Activated naive CD4-positive, alpha-beta T cell treated with anti-CD3 and anti-CD28 coated beads for 36 hours (primary cell): ENCODE results near the gene ATP6V1C2. TPM values are rescaled to one million over a fixed set of nuclear protein-coding genes. Genes with fewer than 3 reads are reported as not detected.
"Not testable (repeated sequence)": the region's sequence is repeated elsewhere in the genome, so short reads cannot be mapped to it uniquely, and the experiment has no call there.

Experiments used
- CTCF ChIA-PET: fragments of 350-600 bp; sonication (Branson Sonifier 250); formaldehyde crosslinking; loops from one replicate; lab custom pipeline; 2021; ENCODE audit warnings: antibody characterized with exemption; lab: Charles Lee
- DNase-seq: peaks from one replicate; pipeline ENCODE4 v3.0.0-alpha.2; 2020
- H3K27ac Mint-ChIP-seq: one replicate; pipeline ENCODE4 v1.8.0; 2021; ENCODE audit warnings: mild to moderate bottlenecking, mixed read lengths
- H3K27me3 Mint-ChIP-seq: one replicate; pipeline ENCODE4 v1.8.0; 2021; ENCODE audit warnings: low read depth, mixed read lengths
- H3K36me3 Mint-ChIP-seq: one replicate; pipeline ENCODE4 v1.8.0; 2021; ENCODE audit warnings: low read depth, mixed read lengths
- H3K4me1 Mint-ChIP-seq: one replicate; pipeline ENCODE4 v1.8.0; 2021; ENCODE audit warnings: low read depth, mixed read lengths
- H3K4me3 Mint-ChIP-seq: one replicate; pipeline ENCODE4 v1.8.0; 2021; ENCODE audit warnings: mild to moderate bottlenecking, moderate library complexity, mixed read lengths
- H3K9me3 Mint-ChIP-seq: one replicate; pipeline ENCODE4 v1.8.0; 2021; ENCODE audit warnings: mixed read lengths
- intact Hi-C: fragments of 100-400 bp; cut with micrococcal nuclease; formaldehyde crosslinking; loops from one replicate; pipeline ENCODE4 v1.15.1; 2023
- total RNA-seq, 2 experiments: library from RNA; stranded (reverse); gene quantifications; one replicate each; pipeline ENCODE4 v1.2.3, GENCODE V29; 2021

ATP6V1C2 gene
- total RNA-seq, 2 experiments from 2014 or later: not detected

GRCh38 chr2:10814571-10815331 lies 93.3 kb downstream of the ATP6V1C2 start:
- Mint-ChIP-seq H3K36me3 (peaks cover 3% of the 10 kb centered on the region), H3K4me3 (no peak overlapping the region), H3K27me3 (no peaks in the 10 kb centered on the region), H3K27ac (no peak overlapping the region), H3K9me3 (no peaks in the 10 kb centered on the region), H3K4me1 (peaks cover 18% of the 10 kb centered on the region)
- CTCF ChIA-PET: interaction anchor here (1.5 to 2.4 kb wide), 2 partner anchors 18 kb away, joined by 6 to 7 read pairs; no protein-coding TSS in a partner anchor
- no peak for DNase-seq
- intact Hi-C loops: loop anchor here (5.0 kb wide), 6 partner anchors 122 to 933 kb away; partner anchors contain the start of genes LPIN1, ODC1, ROCK2 and RRM2

DNA sequence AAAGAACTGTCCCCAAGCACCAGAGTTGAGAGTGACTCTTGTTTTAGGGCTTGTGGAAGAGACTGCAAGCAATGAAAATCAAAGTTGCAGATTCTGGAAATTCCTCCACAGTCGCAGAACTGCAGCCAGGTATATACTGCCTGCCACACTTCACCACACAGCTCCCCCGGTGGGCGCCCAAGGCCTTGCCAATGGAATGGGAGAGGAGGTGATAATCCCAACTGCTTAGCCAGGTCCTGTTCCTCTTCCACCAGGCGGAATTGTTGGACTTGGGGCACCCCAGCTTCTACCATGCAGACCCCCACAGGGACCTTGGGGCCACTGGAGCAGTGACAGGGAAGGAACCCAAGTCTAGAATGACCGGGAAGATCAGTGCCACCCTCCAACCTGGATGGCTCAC lies 96.0 kb downstream of the ATP6V1C2 start:
- H3K36me3 Mint-ChIP-seq: no peaks in the 10 kb centered on the region
- intact Hi-C loops: no loop called here
- no peak for DNase-seq
- CTCF ChIA-PET: interaction anchor here (1.3 kb wide), 1 partner anchor 18 kb away, joined by 6 read pairs; no protein-coding TSS in a partner anchor
- H3K27ac Mint-ChIP-seq: no peak overlapping the region
- no peaks in the 10 kb centered on the region for H3K9me3 Mint-ChIP-seq
- H3K27me3 Mint-ChIP-seq: no peaks in the 10 kb centered on the region
- no peaks in the 10 kb centered on the region for H3K4me1 Mint-ChIP-seq
- H3K4me3 Mint-ChIP-seq: no peak overlapping the region

- CTCF ChIA-PET: interaction anchor here (0.6 to 1.3 kb wide), 2 partner anchors 17 to 616 kb away, joined by 4 to 6 read pairs; no protein-coding TSS in a partner anchor
- DNase-seq, H3K27ac Mint-ChIP-seq, H3K36me3 Mint-ChIP-seq, H3K4me1 Mint-ChIP-seq, H3K4me3 Mint-ChIP-seq, intact Hi-C loops, H3K9me3 Mint-ChIP-seq, H3K27me3 Mint-ChIP-seq: not testable (repeated sequence)
Measured at GRCh38 chr2:10818305-10818704, 96.9 kb downstream of the ATP6V1C2 start.

- CTCF ChIA-PET: interaction anchor here (1.3 kb wide), 1 partner anchor 16 kb away, joined by 6 read pairs; no protein-coding TSS in a partner anchor
- intact Hi-C loops: no loop called here
- no peaks in the 10 kb centered on the region for H3K9me3 Mint-ChIP-seq
- no peaks in the 10 kb centered on the region for H3K4me1 Mint-ChIP-seq
- H3K27me3 Mint-ChIP-seq: no peaks in the 10 kb centered on the region
- no peaks in the 10 kb centered on the region for H3K36me3 Mint-ChIP-seq
- DNase-seq: no peak
- H3K4me3 Mint-ChIP-seq: no peak overlapping the region
- no peak overlapping the region for H3K27ac Mint-ChIP-seq
Measured at GRCh38 chr2:10818984-10819383, 97.6 kb downstream of the ATP6V1C2 start.

GRCh38 chr2:10819714-10820314 lies 98.4 kb downstream of the ATP6V1C2 start:
- CTCF ChIA-PET: no interaction called here
- H3K27ac Mint-ChIP-seq: no peak overlapping the region
- peaks cover 2% of the 10 kb centered on the region for H3K27me3 Mint-ChIP-seq
- H3K4me3 Mint-ChIP-seq: no peak overlapping the region
- H3K4me1 Mint-ChIP-seq: no peaks in the 10 kb centered on the region
- intact Hi-C loops: no loop called here
- H3K9me3 Mint-ChIP-seq: no peaks in the 10 kb centered on the region
- no peak for DNase-seq
- H3K36me3 Mint-ChIP-seq: no peaks in the 10 kb centered on the region

- no peaks in the 10 kb centered on the region for H3K36me3 Mint-ChIP-seq
- H3K9me3 Mint-ChIP-seq: no peaks in the 10 kb centered on the region
- no peaks in the 10 kb centered on the region for H3K4me1 Mint-ChIP-seq
- peaks cover 2% of the 10 kb centered on the region for H3K27me3 Mint-ChIP-seq
- CTCF ChIA-PET: interaction anchor here (1.0 kb wide), 1 partner anchor 12 kb away, joined by 3 read pairs; no protein-coding TSS in a partner anchor
- H3K27ac Mint-ChIP-seq: no peak overlapping the region
- no peak overlapping the region for H3K4me3 Mint-ChIP-seq
- intact Hi-C loops: no loop called here
- no peak for DNase-seq
Measured at GRCh38 chr2:10820562-10820961, 99.1 kb downstream of the ATP6V1C2 start.

DNA sequence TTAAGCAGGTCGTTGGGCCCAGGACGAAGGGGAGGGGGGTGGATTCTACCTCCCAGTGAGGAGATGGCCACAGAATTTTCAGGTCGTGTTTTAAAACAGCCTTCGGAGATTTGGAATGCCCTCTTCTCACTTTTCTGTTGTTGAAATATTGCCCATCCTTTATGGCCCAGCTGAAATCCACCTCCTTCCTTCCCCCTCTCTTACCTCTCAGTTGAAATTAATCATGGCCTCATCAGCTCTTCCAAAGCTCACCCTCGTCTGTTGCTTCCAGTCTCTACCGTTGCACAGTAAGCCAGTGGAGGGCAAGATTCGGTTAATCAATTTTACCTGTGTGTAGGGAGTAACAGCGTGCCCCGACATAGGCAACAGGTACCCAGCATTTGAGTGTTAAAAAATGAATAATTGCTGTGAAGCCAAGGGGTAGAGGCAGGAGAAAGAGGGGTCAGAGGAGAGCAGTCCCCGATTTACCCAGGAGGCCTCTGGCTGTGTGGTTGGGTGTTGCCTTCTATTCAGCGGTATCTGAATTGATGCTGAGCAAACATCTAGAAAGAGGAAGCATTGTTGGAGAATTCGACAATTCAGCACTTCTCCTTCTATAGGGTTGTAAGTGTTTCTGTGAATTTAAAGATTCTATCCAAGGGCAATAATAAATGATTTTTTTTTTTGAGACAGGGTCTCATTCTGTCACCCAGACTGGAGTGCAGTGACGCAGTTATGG lies 99.7 kb downstream of the ATP6V1C2 start:
- Mint-ChIP-seq H3K27me3 (peaks cover 2% of the 10 kb centered on the region), H3K36me3 (no peaks in the 10 kb centered on the region), H3K4me1 (no peaks in the 10 kb centered on the region), H3K27ac (no peak overlapping the region), H3K4me3 (no peak overlapping the region), H3K9me3 (no peaks in the 10 kb centered on the region)
- CTCF ChIA-PET: interaction anchor here (1.0 kb wide), 1 partner anchor 11 kb away, joined by 3 read pairs; no protein-coding TSS in a partner anchor
- DNase-seq: no peak
- intact Hi-C loops: no loop called here

DNA sequence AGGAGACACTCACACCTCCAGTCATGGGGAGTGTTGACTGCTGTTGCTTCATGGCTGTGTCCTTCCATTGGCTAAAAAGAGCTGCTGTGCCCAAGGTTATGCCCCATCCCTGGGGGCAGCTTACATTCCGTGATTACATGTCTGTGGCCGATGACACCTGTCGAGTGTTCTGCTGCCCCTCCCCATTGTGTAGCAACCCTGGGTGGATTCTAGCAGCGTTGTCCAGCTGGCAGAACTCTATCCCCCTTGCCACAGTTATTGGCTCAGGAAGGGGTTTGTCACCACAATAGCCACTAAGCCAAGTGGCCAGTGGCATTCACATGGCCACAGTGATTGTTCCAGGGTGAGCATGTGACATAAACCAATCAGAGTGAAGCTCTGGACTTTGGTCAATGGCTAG lies 102.8 kb downstream of the ATP6V1C2 start:
- CTCF ChIA-PET: interaction anchor here (0.9 to 3.0 kb wide), 4 partner anchors 9 to 300 kb away, joined by 3 to 21 read pairs (median 5); no protein-coding TSS in a partner anchor
- Mint-ChIP-seq H3K36me3 (no peaks in the 10 kb centered on the region), H3K27ac (no peak overlapping the region), H3K27me3 (peaks cover 5% of the 10 kb centered on the region), H3K4me3 (no peak overlapping the region), H3K9me3 (no peaks in the 10 kb centered on the region), H3K4me1 (no peaks in the 10 kb centered on the region)
- DNase-seq: no peak
- intact Hi-C loops: no loop called here

- H3K4me1 Mint-ChIP-seq: no peaks in the 10 kb centered on the region
Measured at GRCh38 chr2:10826026-10826425, 104.6 kb downstream of the ATP6V1C2 start.

DNA sequence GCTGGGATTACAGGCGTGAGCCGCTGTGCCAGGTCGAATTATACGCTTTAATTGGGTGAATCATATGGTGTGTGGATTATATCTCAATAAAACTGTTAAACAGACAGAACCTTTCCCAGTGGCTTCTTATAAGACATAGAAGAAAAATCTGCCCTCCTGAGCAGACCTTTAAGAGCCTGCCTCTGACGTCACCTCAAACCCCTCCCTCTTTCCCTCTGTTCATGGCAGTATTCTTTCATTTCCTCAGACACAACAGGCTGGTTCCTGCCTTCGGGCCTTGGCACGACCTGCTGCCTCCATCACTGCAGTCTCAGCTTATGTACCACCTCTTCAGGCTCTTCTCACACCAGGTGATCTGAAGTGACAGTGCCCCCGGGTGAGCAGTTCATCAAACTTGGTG lies 105.2 kb downstream of the ATP6V1C2 start:
- Mint-ChIP-seq H3K9me3 (no peaks in the 10 kb centered on the region), H3K27ac (no peak overlapping the region), H3K27me3 (peaks cover 5% of the 10 kb centered on the region), H3K4me1 (no peaks in the 10 kb centered on the region), H3K4me3 (no peak overlapping the region), H3K36me3 (no peaks in the 10 kb centered on the region)
- CTCF ChIA-PET: no interaction called here
- intact Hi-C loops: no loop called here
- DNase-seq: no peak

More at GRCh38 chr2:10826026-10826425, 104.6 kb downstream of the ATP6V1C2 start:
- CTCF ChIA-PET: no interaction called here
- Mint-ChIP-seq H3K36me3 (no peaks in the 10 kb centered on the region), H3K27ac (no peak overlapping the region), H3K27me3 (peaks cover 5% of the 10 kb centered on the region), H3K4me3 (no peak overlapping the region), H3K9me3 (no peaks in the 10 kb centered on the region)
- DNase-seq: no peak
- intact Hi-C loops: no loop called here

DNA sequence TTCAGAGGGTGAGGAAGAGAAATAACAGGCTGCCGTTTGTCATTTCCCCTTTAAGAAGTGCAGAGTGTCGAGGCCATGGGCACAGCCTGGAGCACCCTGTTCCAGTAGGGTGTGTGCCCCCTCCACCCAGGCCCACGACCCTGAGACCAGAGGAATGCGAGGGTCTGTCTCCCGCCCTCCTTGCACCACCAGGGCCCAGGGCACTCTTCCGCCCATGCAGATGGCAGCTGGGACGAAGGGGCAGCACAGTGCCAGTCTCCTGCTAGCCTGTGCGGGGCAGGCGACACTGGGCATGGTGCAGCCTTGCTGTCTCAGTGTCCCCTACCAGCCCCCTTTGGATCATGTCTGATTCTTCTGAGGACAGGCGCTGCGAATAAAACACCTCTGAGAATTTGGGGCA lies 106.9 kb downstream of the ATP6V1C2 start:
- Mint-ChIP-seq H3K4me3 (no peak overlapping the region), H3K9me3 (no peaks in the 10 kb centered on the region), H3K27me3 (peaks cover 5% of the 10 kb centered on the region), H3K4me1 (peaks cover 3% of the 10 kb centered on the region), H3K36me3 (no peaks in the 10 kb centered on the region), H3K27ac (no peak overlapping the region)
- intact Hi-C loops: no loop called here
- DNase-seq: no peak
- CTCF ChIA-PET: interaction anchor here (0.6 kb wide), 1 partner anchor 853 kb away, joined by 3 read pairs; no protein-coding TSS in a partner anchor

GRCh38 chr2:10829299-10829698 lies 107.9 kb downstream of the ATP6V1C2 start:
- Mint-ChIP-seq H3K27ac (no peak overlapping the region), H3K27me3 (peaks cover 5% of the 10 kb centered on the region), H3K36me3 (no peaks in the 10 kb centered on the region), H3K9me3 (no peaks in the 10 kb centered on the region), H3K4me1 (peaks cover 3% of the 10 kb centered on the region), H3K4me3 (no peak overlapping the region)
- intact Hi-C loops: no loop called here
- DNase-seq: no peak
- CTCF ChIA-PET: interaction anchor here (0.6 to 7.1 kb wide), 2 partner anchors 301 to 1281 kb away, joined by 3 to 93 read pairs; a partner anchor contains a TSS
